SK-N-MC (cell line): ENCODE measurements around the gene SLC24A1.

Source experiments
- EZH2 ChIP-seq: fragments of 200-600 bp; sonication (generic); IDR thresholded peaks from one replicate; pipeline ENCODE4 v1.6.1; 2017; ENCODE audit warnings: antibody characterized with exemption
- FOXP2 ChIP-seq: optimal IDR thresholded peaks from 2 replicates; pipeline ENCODE3; 2011; ENCODE audit warnings: mild to moderate bottlenecking, moderate library complexity; ENCODE audit not compliant: insufficient read depth; ENCODE audit errors: extremely low read length, control extremely low read depth
- POLR2AphosphoS5 ChIP-seq: IDR thresholded peaks from 2 replicates; pipeline ENCODE4 v1.6.1; 2012; ENCODE audit warnings: mild to moderate bottlenecking, low read depth, low read length, borderline replicate concordance

DNA sequence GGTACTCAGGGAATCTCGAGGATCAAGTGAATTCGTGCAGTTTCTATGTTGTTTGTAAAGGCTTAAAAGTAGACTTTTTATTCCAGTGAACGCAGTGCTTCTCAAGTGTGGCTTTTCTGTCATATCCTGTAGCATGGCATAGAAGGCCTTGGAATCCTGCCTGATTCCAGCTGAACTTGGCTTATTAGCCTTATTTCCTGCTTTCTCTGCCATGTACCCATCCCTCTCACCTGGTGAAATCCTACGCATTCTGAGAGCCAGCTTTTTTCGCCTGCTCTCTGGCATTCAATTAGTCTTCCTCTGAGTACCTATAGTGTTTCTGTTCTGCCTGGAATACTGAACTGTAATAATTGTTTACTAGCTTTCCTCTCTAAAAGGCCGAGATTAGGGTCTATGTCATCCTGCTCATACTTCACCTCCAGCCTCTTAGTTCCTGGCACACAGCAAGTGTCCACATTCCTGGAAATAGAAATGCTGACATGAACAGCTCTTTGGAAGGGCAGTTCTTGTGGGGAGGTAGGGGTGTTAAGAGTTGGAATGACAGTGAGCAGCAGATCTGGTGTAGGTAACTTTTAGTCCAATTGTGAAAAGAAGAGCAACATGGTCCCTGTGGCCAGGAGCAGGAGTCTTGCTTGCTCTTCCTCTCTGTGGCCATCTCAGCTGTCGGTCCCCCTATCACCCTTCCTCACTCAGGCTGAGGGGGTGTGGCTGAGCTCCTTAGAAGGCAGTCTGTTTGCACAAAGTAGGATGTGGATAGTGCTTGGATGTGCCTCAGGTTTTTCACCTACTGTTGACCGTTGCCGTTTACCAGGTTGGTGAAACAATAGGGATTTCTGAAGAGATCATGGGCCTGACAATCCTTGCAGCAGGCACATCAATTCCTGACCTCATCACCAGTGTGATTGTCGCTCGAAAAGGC is 30.4 kb downstream of the SLC24A1 start:
- TF ChIP-seq EZH2 (no peak), POLR2AphosphoS5 (no peak), FOXP2 (no peak)
